ENCODE results near the gene POU2AF1.

DNA sequence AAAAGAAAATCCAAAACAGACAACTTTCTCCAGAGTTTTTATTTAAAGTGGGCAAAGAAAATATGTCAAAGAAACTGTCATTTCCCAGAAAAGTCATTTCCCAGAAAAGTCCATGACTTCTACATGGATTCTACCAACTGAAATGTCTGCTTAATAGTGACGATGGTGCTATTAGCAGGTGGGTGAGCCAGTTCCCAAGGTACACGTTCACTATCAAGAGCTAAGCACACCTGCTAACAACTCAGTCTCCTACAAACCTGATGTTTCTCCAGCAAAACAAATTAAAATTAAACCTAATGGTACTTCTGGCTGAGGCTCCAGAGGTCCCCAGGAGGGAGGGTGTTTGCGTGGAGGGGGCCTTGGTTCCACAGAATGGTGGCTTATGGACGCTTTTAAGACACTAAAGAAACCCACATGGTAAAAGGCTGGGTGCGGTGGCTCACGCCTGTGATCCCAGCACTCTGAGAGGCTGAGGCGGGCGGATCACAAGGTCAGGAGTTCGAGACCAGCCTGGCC lies 26.8 kb downstream of the POU2AF1 start:
- TF ChIP-seq EP300 (IDR thresholded peaks at IDR 0.05; ENCODE audit: borderline replicate concordance): no peak
- TF ChIP-seq TAF1 (IDR thresholded peaks at IDR 0.05; ENCODE audit: low read depth): no peak
- TF ChIP-seq, protein P1, sequence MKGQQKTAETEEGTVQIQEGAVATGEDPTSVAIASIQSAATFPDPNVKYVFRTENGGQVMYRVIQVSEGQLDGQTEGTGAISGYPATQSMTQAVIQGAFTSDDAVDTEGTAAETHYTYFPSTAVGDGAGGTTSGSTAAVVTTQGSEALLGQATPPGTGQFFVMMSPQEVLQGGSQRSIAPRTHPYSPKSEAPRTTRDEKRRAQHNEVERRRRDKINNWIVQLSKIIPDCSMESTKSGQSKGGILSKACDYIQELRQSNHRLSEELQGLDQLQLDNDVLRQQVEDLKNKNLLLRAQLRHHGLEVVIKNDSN (IDR thresholded peaks at IDR 0.05): no peak
- TF ChIP-seq, protein P2, sequence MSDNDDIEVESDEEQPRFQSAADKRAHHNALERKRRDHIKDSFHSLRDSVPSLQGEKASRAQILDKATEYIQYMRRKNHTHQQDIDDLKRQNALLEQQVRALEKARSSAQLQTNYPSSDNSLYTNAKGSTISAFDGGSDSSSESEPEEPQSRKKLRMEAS (IDR thresholded peaks at IDR 0.05): no peak
